Endodermal cell (in vitro differentiated cells): ENCODE measurements around the gene SERPING1. TPM values are rescaled to one million over a fixed set of nuclear protein-coding genes. Genes with fewer than 3 reads are reported as not detected.

ENCODE experiments used
- DNase-seq: peaks from one replicate; pipeline ENCODE4 v3.0.0-alpha.2; 2017
- H3K27ac ChIP-seq: 2 replicates; pipeline ENCODE4 v1.5.1; 2013; ENCODE audit warnings: mild to moderate bottlenecking, low read depth, low read length, moderate library complexity
- H3K27me3 ChIP-seq: 2 replicates; pipeline ENCODE4 v1.6.1; 2013; ENCODE audit warnings: mild to moderate bottlenecking, low read length, moderate library complexity; ENCODE audit not compliant: insufficient read depth, control insufficient read depth, poor library complexity, severe bottlenecking
- H3K36me3 ChIP-seq: 2 replicates; pipeline ENCODE4 v1.7.0; 2013; ENCODE audit warnings: mild to moderate bottlenecking, low read length, moderate library complexity; ENCODE audit not compliant: control insufficient read depth, insufficient read depth
- H3K4me1 ChIP-seq: one replicate; pipeline ENCODE4 v1.7.0; 2013; ENCODE audit warnings: low read length; ENCODE audit not compliant: control insufficient read depth, insufficient read depth
- H3K4me3 ChIP-seq: 2 replicates; pipeline ENCODE4 v1.5.1; 2013; ENCODE audit warnings: mild to moderate bottlenecking, low read length, moderate library complexity
- H3K9ac ChIP-seq: 2 replicates; pipeline ENCODE4 v1.6.1; 2013; ENCODE audit warnings: mild to moderate bottlenecking, low read length, moderate library complexity; ENCODE audit not compliant: poor library complexity, severe bottlenecking; ENCODE audit errors: extremely low read depth
- H3K9me3 ChIP-seq: 2 replicates; pipeline ENCODE4 v1.6.1; 2013; ENCODE audit warnings: mild to moderate bottlenecking, low read length, moderate library complexity; ENCODE audit not compliant: control insufficient read depth
- H3K27ac Mint-ChIP-seq: 2 replicates; pipeline ENCODE4 v1.8.0; 2020; ENCODE audit warnings: mixed read lengths
- H3K27me3 Mint-ChIP-seq: 2 replicates; pipeline ENCODE4 v1.8.0; 2021; ENCODE audit warnings: mild to moderate bottlenecking, mixed read lengths; ENCODE audit not compliant: insufficient read depth
- H3K36me3 Mint-ChIP-seq: 2 replicates; pipeline ENCODE4 v1.8.0; 2020; ENCODE audit warnings: low read depth, mixed read lengths
- H3K4me1 Mint-ChIP-seq: 2 replicates; pipeline ENCODE4 v1.8.0; 2020; ENCODE audit warnings: mixed read lengths
- H3K4me3 Mint-ChIP-seq: 2 replicates; pipeline ENCODE4 v1.8.0; 2020; ENCODE audit warnings: mild to moderate bottlenecking, moderate library complexity, mixed read lengths
- H3K9me3 Mint-ChIP-seq: 2 replicates; pipeline ENCODE4 v1.8.0; 2020; ENCODE audit warnings: mild to moderate bottlenecking, mixed read lengths
- WGBS, 2 experiments: methylation state at CpG; one replicate each; pipeline versions ENCODE4 v1.1.5 to v1.1.7; 2013; ENCODE audit warnings: missing lambda C conversion rate in 2 of 2, mixed read lengths in 1 of 2; ENCODE audit not compliant: insufficient coverage in 1 of 2, insufficient read length in 1 of 2; 5-methylcytosine and 5-hydroxymethylcytosine counted together
- total RNA-seq, 2 donors: library from RNA; stranded (reverse); fragmentation: NEBNext Ultra II Directional in 1 of 2; extraction: Animal tissue kit (Norgen Biotek cat#: 25700) in 1 of 2; gene quantifications; 2 replicates in 1 of 2; 3 replicates in 1 of 2; pipeline ENCODE4 v1.2.1, GENCODE V29; 2021
- TF ChIP-seq, protein P1 (sequence below): fragments of 200-600 bp; sonication (generic); conservative IDR thresholded peaks from 2 replicates; pipeline ENCODE4 v1.5.0; 2021; ENCODE audit warnings: antibody characterized with exemption, mild to moderate bottlenecking

SERPING1 gene
- total RNA-seq, 2 donors from 2014 or later = 67.8 to 73.5 TPM

DNA sequence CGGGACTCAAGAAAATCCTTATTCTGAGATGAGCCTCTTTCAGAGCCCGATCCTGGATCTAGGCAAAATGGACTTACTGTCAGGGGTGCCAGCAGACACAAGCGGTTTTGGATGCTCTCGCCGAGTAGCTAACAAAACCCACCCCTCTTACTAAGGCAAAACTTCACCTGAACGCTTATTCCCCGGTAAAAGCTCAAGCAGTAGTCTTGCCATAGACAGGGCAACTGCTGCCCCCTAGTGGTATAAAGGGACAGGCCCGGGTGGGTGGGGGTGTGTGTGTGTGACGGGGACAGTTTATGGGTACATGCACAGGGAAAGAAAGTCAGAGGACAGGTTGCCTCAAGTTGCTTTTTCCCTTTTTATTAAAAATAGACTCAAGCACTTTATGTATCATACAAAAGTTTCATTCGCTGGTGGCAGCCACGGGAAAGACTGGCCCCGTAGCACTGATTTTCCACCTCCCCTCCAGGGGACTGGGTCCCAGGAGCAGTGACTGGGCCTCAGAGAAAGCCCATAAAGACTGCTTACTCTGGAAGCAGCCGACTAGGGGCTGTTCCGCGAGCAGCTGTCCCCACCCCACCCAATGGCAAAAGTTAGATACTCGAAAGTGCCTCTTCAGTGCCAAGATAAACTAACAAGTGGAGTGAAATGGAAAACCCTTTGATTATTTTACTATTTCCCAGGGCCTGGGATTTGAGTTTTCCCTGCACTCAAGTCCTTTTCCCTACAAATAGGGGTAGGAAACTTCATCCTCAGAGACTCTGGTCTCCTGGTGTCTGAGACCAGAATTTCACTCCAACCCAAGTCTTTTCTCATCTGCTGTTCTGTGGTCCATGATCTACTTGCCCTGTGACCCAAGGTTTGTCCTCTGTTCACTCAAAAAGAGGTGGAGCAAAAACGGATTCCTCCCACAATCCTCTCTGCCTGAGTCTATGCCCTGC lies 47.5 kb downstream of the SERPING1 start:
- Histone ChIP-seq H3K4me1 (peaks cover 43% of the 10 kb centered on the region), H3K9ac (no peak overlapping the region), H3K9me3 (no peaks in the 10 kb centered on the region), H3K36me3 (peaks cover 46% of the 10 kb centered on the region), H3K27ac (no peak overlapping the region), H3K27me3 (no peaks in the 10 kb centered on the region), H3K4me3 (no peak overlapping the region)
- WGBS, 2 experiments = 43 to 58% methylated on average over 6 to 17 of the region's 17 CpGs
- peaks cover 37% of the 10 kb centered on the region for H3K36me3 Mint-ChIP-seq
- H3K4me3 Mint-ChIP-seq = no peak overlapping the region
- peak; percentile 96 for DNase-seq
- no peaks in the 10 kb centered on the region for H3K27me3 Mint-ChIP-seq
- H3K9me3 Mint-ChIP-seq = no peaks in the 10 kb centered on the region
- peaks cover 75% of the 10 kb centered on the region for H3K4me1 Mint-ChIP-seq
- H3K27ac Mint-ChIP-seq = peak overlapping the region; percentile 72
- TF ChIP-seq, protein P1, sequence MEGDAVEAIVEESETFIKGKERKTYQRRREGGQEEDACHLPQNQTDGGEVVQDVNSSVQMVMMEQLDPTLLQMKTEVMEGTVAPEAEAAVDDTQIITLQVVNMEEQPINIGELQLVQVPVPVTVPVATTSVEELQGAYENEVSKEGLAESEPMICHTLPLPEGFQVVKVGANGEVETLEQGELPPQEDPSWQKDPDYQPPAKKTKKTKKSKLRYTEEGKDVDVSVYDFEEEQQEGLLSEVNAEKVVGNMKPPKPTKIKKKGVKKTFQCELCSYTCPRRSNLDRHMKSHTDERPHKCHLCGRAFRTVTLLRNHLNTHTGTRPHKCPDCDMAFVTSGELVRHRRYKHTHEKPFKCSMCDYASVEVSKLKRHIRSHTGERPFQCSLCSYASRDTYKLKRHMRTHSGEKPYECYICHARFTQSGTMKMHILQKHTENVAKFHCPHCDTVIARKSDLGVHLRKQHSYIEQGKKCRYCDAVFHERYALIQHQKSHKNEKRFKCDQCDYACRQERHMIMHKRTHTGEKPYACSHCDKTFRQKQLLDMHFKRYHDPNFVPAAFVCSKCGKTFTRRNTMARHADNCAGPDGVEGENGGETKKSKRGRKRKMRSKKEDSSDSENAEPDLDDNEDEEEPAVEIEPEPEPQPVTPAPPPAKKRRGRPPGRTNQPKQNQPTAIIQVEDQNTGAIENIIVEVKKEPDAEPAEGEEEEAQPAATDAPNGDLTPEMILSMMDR = peak; percentile 93

- H3K27ac ChIP-seq = no peak overlapping the region
- WGBS, 2 experiments = 55 to 67% methylated on average over 2 to 5 of the region's 5 CpGs
- H3K4me1 ChIP-seq = peaks cover 41% of the 10 kb centered on the region
Observed at GRCh38 chr11:57645689-57646085, 48.2 kb downstream of the SERPING1 start.

GRCh38 chr11:57646194-57646798 lies 48.8 kb downstream of the SERPING1 start:
- peak overlapping the region; percentile 43 for H3K4me3 Mint-ChIP-seq
- Histone ChIP-seq H3K27ac (no peak overlapping the region), H3K9me3 (no peaks in the 10 kb centered on the region), H3K27me3 (no peaks in the 10 kb centered on the region), H3K4me3 (no peak overlapping the region), H3K4me1 (peaks cover 41% of the 10 kb centered on the region), H3K36me3 (peaks cover 36% of the 10 kb centered on the region), H3K9ac (no peak overlapping the region)
- peak; percentile 63 for DNase-seq
- TF ChIP-seq, protein P1 = no peak
- H3K9me3 Mint-ChIP-seq = no peaks in the 10 kb centered on the region
- H3K27ac Mint-ChIP-seq = peak overlapping the region; percentile 71
- H3K36me3 Mint-ChIP-seq = peaks cover 25% of the 10 kb centered on the region
- H3K27me3 Mint-ChIP-seq = no peaks in the 10 kb centered on the region
- peaks cover 77% of the 10 kb centered on the region for H3K4me1 Mint-ChIP-seq
- 62 to 76% methylated on average over 7 to 10 of the region's 10 CpGs for WGBS, 2 experiments

More at GRCh38 chr11:57645689-57646085, 48.2 kb downstream of the SERPING1 start:
- H3K9ac ChIP-seq = no peak overlapping the region
- peaks cover 43% of the 10 kb centered on the region for H3K36me3 ChIP-seq
- no peak overlapping the region for H3K4me3 ChIP-seq
- Mint-ChIP-seq H3K27me3 (no peaks in the 10 kb centered on the region), H3K27ac (no peak overlapping the region), H3K4me1 (peaks cover 77% of the 10 kb centered on the region), H3K36me3 (peaks cover 31% of the 10 kb centered on the region), H3K4me3 (no peak overlapping the region), H3K9me3 (no peaks in the 10 kb centered on the region)
- peak; percentile 55 for DNase-seq
- TF ChIP-seq, protein P1 = no peak
- no peaks in the 10 kb centered on the region for H3K27me3 ChIP-seq
- H3K9me3 ChIP-seq = no peaks in the 10 kb centered on the region
